Adrenal gland (tissue), 5 donors: ENCODE results near the gene GDAP2.
A peak's percentile ranks its signal among the peaks of the same experiment; 100 is the strongest.

Source experiments
- CTCF ChIP-seq, 6 experiments: fragments of 450-650 bp in 4 of 6; fragments of 200-600 bp in 2 of 6; sonication (generic) in 1 of 6; IDR thresholded peaks; 1 replicate in 5 of 6; 2 replicates in 1 of 6; pipeline versions ENCODE4 v1.5.1 to v1.8.0; 2016 to 2021; ENCODE audit warnings: antibody characterized with exemption in 6 of 6, mild to moderate bottlenecking in 2 of 6, moderate library complexity in 1 of 6
- POLR2A ChIP-seq, 2 donors: fragments of 450-650 bp; IDR thresholded peaks; one replicate each; pipeline ENCODE4 v1.6.1; 2017; ENCODE audit warnings: antibody characterized with exemption in 2 of 2, mild to moderate bottlenecking in 2 of 2, moderate library complexity in 1 of 2
- donor health status: DM: no; HTN: no; CAD: no.

GRCh38 chr1:117967477-117967876 lies 38.1 kb upstream of the GDAP2 start:
- no peak for TF ChIP-seq POLR2A (IDR thresholded peaks at IDR 0.05)
- TF ChIP-seq CTCF (IDR thresholded peaks at IDR 0.05): peak in 1 of 6 experiments; percentile 18
